ENCODE measurements around the gene C1orf198.

Gene C1orf198

DNA sequence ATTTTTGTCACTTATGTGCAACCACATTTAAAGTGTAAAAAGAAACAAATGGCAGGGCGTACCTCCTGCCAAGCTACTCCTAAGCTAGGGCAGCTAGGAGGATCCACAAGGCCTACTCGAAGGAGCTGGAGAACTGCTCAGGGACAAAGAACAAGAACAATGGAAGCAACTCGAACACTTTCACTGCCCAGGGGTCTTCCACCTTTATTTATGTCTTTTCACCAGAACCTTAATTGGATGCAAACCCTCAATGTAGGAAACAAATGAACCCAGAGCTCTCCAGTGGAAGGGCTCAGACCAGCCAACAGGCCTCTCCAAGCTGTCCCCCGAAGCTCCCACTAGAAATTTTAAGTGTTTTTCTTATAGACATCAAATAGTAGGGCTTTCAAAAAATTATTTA is 39.9 kb downstream of the C1orf198 start:
- no peak for DNase-seq

DNA sequence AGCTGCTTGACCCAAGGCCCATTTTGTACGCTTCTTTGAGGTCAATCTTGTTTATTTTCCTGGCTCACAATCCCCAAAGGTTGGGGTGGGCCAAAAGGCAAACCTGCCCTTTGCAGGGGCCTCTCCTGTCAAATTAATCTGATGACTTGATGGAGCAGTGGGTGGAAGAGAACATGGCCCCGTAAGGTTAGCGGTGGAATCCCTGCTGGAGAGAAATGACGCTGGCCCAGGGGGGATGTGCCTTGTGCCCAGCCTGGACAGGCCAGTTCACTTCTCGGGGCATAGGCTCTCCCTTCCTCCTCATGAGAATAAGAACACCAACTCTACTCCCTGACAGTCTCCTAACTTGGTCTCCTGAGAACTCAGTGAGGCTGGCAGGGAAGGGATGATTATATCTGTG is 40.5 kb downstream of the C1orf198 start:
- no peak for DNase-seq

DNA sequence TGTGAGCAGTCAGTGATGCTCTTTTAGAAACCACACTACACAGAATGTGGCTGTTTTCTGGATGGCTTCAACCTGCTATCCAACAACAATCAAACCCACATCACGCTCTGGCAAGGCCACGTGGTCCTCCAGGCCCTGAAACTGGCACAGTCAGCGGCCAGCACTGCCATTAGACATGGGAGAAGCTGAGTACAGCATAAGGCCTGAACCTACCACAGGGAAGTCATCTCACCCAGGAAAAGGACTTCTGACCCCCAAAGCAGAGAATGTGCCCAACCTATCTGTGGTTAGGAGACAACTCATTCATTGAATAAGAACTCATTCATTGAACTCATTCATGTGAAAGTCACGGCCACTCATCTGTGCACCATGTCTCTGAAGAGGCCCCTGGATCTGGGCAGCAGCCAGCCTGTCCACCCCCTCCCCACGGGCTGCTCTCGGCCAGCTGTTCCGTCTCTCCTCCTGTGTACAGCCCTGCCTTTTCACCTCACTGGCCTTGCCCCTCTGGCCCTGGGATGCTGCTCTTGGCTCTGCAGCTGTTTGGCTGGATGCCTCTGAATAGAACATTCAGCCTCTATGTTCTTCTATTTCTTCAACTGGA is 41.1 kb downstream of the C1orf198 start:
- no peak for DNase-seq

DNA sequence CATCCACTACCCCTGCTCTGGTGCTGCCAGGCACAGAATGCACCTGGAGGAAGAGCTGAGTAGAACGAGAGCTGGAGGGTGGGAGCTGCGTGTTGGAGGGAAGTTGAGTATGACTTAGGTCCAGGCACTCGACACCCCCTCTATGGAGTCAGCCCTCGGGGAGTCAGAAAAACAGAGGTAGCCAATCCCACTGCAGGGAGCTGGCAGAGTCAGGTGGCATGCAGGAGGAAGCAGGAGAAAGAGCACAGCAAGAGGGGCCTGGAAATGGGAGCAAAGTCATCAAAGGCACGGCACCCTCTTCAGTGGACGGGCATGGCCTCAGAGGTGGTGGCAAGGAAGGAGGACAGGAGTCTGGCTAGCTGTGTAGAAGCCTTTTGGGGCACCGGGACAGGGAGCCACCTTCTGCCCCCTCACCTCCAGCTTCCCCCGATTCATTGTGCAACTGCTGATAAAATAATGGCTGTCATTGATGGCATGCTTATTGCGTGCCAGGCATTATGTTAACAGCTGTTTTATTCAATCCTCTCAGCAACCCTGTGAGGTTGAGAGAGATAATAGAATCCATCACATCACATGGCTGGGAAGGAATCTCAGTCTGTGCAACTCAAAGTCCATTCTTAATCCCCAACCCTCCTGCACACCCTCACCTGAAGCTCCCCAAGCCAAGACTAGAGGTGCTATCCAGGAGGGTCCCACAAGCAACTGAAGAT is 42.0 kb downstream of the C1orf198 start:
- no peak for DNase-seq

DNA sequence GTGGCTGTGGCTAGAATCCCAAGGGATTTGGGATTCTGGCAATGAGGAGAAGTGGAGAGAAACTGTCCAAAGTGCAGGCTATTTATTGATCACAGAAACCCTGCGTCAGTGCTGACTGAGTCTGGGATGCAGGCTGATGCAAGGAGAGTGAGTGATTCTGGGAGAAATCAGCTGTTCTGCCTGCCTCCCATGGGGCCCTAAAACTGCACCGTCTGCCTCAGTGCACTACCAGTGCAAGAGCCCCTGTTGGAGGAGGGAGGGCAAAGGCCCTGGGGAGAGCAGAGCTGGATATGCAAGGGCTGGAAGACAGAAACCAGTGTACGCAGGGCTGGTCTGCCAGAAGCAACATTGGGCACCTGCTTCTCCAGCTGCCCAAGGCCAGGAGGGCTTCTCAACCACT is 42.6 kb downstream of the C1orf198 start:
- DNase-seq = no peak

DNA sequence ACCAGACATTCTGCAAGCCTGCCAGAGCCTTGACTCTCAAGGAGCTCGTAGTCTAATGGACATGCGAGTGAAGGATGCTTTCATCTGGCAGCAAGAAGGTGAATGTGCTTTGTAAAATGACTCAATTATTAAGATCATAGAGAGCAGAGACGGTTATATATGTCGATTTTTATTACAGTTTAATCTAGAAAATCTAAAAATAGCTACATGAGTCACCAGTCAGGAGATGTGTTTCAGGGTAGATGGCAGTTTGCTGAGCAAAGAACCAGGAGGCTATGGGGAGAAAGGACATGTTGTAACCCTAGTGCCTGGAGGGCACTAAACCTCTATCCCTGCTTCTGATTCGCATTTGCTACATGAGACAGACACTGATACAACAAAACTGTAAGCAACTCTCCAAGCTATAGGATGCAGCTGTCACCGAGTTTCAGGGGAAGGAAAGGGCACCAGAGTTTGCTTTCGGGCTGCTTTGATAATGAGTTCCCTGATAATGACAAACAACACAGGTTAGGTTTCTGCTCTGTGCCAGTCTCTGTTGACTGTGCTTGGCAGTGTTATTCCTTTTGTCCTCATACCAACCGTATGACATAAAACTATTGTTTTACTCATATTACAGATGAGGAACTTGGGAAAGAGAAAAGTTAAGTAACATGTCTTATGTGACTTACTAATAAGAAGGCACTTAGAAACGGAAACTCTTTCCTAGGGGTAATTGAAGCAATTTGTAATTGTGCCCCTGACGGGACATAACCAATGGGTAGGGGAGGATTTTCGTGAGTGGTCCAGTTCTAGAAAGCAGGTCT is 43.2 kb downstream of the C1orf198 start:
- DNase-seq = peak; percentile 89

DNA sequence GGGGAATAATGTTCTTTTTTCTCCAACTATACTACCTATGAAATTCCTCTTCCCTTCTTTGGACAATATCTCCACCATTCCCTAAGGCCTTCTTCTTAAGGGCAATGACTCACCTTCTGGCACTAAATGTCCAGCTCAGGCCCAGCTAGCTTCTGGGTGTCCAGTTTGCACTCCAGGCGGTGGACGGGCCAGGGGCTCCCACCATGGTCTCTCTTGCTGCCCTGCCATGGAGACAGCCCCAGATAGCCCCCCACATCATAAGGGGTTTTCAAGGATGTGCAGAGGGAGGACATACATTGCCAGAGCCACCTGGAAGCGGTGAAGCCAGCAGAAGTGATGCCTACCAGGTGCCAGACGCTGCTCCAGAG is 43.8 kb downstream of the C1orf198 start:
- DNase-seq = no peak

DNA sequence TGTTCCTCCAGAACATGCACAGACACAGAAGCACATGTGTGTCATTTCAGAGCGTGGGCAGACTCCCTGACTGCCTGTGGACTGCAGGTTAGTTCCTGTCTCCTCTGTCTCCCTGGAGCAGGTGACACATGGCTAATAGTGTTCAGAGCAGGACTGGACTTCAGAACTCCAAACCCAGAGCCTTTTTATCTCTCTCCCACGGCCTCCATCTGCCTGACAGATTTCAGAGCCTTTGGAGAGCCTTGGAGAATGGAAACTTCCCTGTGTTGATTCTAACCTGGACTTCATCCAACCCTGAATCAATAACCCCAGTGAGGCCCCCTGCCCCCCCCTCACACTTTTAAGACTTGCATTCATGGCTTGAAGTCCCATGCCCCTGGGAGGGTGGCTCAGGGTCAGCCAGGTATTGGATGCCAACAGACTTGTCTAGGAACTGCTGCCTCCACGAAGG is 44.4 kb downstream of the C1orf198 start:
- no peak for DNase-seq

DNA sequence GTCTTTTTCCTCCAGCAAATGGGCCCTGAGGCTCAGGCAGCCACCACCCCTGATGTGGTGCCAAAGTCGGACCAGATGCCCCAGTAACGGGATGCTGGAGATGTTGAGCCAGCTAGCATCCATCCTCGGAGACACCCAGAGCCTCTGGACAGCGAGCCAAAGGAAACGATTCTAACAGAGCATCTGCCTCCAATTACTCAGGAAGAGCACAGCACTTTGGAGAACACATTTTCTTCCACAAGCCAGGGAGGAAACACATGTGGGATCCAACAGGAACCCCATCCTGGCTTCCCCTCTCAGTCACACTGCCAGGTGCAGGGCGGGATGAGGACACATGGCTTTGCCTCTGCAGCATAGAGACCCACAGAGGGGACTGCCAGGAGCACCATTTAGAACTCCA is 44.9 kb downstream of the C1orf198 start:
- DNase-seq = no peak

DNA sequence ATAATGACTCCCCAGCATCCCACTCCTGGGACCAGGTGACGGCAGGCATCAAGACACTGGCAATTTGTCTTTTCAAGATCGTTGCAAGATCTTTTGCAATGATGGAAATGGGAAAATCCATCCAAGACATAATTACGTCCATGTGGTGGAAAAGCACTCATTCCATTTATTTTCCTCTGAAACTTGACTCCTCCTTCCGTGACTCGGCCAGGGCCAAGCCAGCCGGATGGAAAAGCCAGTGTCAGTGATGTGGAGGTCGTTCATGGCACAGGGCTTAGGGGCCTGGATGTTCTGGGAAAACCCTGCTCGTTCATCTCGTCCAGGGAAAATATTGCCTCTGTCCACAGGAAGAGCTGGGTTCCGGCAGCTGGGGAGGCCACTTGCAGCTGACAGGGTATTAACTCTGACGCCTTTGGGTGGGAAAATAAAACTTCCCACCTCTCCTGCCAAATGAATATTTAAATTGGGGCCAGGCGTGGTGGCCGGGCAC is 46.2 kb downstream of the C1orf198 start:
- DNase-seq = no peak

DNA sequence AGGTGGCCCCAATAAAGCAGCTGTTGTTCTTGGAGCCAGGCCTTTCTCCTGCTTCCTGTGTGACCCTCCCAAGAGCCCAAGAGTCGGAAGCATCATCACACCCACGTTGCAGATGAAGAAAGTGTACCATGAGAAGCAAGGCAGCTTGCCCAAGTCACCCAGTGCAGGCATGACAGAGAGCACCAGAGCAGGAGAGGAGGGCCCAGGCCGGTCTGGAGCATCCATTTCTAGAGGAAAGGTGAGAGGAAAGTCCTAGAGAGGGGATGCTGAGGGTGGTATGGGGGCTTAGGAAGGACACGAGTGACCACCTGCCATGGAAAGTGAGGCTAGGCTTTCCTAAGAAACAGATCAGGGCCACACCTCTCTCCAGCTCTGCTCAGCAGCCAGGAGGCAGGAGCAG is 47.0 kb downstream of the C1orf198 start:
- no peak for DNase-seq

DNA sequence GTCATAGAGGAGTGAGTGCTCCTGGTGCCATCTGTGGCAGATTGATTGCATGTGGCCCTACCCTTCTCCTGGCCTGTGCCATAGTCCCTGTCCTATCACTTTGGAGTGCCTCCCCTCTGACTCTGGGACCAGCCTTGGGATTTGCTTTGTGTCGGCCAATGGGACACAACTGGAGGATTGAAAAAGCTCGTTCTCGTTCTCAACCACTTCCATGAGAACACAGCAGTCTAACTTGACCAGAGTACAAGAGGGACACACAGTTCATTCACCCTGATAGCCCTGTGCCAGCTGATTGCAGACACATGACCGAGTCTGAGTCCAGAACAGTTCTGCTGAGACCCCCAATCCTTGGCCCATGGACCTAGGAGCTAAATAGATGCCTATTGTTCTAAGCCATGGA is 47.8 kb downstream of the C1orf198 start:
- no peak for DNase-seq

DNA sequence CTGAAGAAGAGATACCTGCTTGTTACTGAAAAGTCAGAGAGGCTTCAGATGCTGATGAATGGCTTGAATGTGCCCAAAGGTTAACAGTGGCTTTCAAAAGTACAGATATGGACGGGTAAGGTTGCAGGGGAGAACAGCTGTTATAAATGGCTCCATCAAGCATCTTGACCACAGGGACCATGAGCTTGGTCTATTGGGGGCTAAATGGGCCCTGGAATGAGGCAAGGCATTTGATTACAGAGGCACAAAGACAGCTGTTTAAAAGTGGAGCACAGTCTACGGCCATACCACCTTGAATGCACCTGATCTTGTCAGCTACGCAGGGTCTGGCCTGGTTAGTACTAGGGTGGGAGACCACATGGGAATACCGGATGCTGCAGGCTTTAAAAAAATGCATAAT is 48.3 kb downstream of the C1orf198 start:
- no peak for DNase-seq

DNA sequence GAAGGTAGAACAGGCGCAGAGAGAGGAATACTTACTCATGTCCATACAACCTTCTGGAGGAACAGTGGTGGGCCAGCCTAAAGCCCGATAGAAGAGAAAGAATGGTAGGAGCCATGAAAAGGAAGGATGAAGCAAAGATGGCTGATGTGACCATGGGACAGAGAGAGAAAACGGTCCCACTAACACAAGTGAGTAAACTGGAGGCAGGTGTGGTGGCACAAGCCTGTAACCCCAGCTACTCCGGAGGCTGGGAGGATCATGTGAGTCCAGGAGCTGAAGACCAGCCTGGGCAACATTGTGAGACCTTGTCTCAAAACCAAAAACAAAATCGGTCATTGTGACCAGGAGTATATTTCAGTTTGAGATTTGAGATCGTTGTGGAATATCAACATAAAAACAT is 49.4 kb downstream of the C1orf198 start:
- no peak for DNase-seq

DNA sequence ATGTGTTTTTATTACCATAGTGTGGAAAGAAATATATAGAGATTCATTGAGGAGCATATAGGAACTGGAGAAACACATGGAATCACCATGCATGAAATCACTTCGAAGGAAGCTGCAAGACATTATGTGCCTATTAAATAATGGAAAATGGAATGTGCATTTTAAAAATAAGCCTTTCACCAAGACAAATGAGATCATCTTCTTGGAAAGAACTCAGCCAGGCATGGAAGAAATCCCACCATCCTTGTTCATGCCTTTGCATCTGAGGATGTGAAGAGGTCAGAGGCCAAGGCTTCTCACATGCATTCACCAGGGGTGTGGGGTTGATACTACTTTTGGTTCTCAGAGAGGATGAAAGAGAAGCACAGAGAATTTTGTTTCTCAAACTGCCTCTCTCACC is 50.0 kb downstream of the C1orf198 start:
- DNase-seq = no peak

DNA sequence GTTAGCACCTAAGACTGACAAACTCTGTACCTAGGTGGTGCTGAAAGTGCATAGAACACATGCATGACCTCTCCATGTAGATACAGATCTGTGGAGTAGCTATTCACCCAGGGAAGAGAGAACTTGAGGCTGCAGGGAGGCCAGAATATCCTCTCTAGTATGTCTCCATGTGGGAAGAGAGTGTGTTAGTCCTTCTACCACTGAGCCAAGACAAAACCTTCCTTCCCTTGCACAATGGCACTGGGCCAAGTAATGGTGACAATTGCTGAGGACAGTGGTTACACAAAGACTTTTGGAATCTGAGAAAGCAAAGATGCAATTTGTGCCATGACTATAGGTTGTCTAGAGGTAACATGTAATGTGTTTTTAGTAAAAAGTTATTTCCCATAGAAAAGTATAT is 52.3 kb downstream of the C1orf198 start:
- DNase-seq = no peak

DNA sequence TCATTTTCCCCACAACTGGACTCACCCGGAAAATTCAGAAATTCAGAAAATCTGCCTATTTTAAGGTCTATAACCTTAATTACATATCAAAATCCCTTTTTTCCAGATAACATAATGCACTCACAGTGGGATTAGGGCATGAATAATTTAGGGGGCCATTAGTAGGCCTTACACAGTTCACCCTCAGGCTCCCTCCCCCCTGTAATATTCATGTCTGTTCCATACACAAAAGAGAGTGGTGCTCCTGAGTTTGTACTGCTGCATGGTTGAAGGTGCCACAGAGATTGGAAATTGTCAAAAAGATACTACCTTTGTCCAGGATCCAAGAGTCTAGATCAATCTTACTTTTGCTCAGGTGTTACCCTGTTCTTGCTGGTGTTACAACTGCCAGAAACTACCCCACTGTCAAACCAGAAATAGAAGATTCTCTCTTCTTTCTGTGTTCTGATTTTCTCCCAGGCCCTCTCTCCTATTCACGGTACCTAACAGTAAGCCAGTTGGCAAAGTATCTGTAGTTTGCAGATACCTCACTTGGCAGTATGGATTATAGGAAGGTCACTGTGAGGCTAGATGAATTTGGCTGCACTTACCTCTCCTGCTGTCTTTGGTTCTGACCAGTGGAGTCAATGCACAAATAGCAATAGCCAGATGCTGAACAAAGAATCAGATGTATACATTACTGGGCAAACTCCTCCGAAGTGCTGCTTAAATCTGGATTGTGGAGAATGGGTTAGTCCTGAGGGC is 53.2 kb downstream of the C1orf198 start:
- DNase-seq = no peak

DNA sequence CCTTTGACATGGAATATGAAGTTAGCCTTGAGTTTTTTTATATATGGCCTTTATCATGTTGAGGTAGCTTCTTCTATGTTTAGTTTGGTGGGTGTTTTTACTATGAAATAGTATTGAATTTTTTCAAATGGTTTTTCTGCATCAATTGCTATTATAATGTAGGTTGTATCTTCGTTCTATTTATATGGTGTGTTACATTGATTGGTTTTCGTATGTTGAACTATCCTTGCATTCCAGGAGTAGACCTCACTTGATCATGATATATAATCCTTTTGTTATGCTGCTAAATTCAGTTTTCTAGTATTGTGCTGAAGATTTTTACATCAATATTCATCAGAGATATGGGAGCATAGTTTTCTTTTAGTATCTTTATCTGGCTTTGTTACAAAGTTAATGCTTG is 55.8 kb downstream of the C1orf198 start:
- no peak for DNase-seq

DNA sequence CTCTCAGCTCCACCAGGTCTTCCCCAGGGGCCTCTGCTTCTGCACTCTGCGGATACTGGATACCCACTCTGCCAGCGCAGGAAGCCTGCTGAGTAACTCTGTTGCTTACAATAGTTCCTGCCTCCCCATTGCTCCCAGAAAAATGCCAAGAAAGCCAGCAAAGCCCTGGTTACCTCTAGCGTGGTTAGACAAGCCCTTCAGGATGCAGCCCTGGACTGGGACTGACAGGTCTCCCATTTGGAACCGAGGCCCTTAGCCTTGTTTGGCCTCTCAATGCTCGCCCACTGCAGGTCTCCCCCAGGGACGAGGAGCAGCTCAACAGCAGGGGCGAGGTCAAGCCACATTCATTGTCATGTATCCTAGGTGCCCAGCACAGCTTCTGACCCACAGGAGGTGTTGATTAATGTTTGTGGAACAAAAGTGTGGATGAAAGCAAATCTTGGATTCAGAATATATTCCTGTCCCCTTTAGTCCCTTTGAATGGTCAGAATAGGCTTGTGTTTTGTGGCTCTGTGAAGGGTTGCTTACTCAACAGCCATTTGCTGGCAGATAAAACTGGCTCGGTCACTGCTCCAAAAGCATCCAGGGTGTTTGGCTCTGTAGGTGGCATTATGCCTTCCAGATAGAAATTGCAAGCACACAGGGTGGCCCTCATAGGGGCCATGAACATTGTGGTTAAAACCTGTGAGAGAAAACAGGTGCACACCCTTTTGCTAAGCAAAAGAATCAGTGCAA is 58.9 kb downstream of the C1orf198 start:
- no peak for DNase-seq

DNA sequence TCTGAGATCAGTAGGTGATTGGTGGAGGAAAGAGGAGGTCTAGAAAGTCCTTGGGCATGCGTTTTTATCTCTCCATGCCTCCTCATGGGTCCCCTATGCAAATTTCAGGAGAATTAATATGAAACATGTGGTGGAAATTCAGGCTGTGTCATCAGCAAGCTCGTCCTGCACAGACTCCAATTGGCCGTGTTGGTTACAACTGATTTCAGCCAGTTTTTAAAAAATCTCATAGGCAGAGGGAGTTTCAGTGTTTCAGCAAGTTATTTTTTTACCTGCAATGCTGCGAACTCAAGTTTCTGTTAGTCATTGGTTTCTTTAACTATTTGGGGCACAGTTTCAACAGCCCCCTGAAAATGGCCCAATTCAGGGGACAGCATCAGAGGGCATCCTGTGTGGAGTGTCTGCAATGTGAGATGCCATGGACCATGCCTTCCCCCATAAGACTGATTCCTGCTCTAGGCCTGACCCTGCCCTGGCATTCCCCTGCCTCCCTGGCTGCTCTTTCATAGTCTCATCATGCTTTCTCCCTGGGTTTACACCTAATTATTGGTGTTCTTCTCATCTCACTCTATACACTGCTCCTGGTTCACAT is 59.9 kb downstream of the C1orf198 start:
- DNase-seq = no peak

DNA sequence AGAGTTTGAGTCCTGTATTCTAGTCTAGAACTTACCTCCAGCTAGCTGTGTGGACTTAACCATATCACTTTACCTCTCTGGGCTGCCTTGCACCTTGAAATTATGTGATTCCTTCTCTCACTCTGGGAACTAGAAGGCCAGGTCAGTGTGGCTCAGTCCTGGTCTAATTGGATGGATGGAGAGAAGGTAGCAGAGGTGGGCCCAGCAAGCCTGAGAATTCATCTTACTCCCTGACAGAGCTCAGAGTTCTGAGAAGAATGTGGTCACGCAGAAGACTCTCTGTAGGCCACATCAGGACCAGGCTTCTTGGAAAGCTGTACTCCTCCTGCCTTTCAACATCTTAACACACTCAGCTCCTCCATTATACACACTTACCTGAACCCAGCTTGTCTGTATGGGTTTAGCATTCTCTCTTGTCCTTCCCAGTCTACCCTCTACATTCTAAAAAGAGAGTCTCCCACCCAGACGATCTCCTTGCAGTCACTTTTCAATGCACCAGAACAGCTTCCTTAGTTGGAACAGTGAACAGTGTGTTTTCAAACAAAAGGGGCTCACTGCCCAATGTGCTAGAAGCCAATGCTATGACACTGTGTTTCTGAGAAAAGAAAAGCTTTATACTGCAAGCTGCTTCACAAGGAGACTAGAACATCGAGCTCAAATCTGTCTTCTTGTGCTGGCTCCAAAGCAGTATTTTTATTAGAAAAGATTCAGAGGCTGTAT is 60.6 kb downstream of the C1orf198 start:
- DNase-seq = no peak
